Liver (tissue), 9 donors: ENCODE results near the gene BMP8A. TPM values are rescaled to one million over a fixed set of nuclear protein-coding genes. Genes with fewer than 3 reads are reported as not detected.

Experiments
- DNase-seq: peaks from one replicate; pipeline ENCODE4 v3.0.0-alpha.2; 2017; ENCODE audit warnings: low spot score
- H3K27ac ChIP-seq, 2 donors: one replicate each; pipeline ENCODE4 v1.7.0; 2013; ENCODE audit warnings: inconsistent platforms in 2 of 2, low read length in 2 of 2, control low read depth in 1 of 2, low read depth in 1 of 2, mild to moderate bottlenecking in 1 of 2
- H3K27me3 ChIP-seq, 4 donors: one replicate each; pipeline versions ENCODE4 v1.6.1 to v1.7.0; 2013; ENCODE audit warnings: low read length in 3 of 4, inconsistent platforms in 1 of 4, mild to moderate bottlenecking in 1 of 4, moderate library complexity in 1 of 4; ENCODE audit not compliant: control insufficient read depth in 4 of 4, insufficient read depth in 4 of 4
- H3K36me3 ChIP-seq, 4 donors: one replicate each; pipeline versions ENCODE4 v1.6.1 to v1.7.0; 2013; ENCODE audit warnings: low read length in 3 of 4, mild to moderate bottlenecking in 3 of 4, low read depth in 1 of 4, moderate library complexity in 1 of 4; ENCODE audit not compliant: control insufficient read depth in 4 of 4, insufficient read depth in 3 of 4
- H3K4me1 ChIP-seq, 4 donors: one replicate each; pipeline versions ENCODE4 v1.6.1 to v1.7.0; 2013; ENCODE audit warnings: low read length in 3 of 4, mild to moderate bottlenecking in 3 of 4, moderate library complexity in 1 of 4; ENCODE audit not compliant: control insufficient read depth in 4 of 4, insufficient read depth in 4 of 4
- H3K4me3 ChIP-seq, 3 donors: one replicate each; pipeline versions ENCODE4 v1.6.1 to v1.7.0; 2013; ENCODE audit warnings: low read length in 3 of 3, control low read depth in 1 of 3, low read depth in 1 of 3, mild to moderate bottlenecking in 1 of 3
- H3K9ac ChIP-seq, 2 donors: one replicate each; pipeline ENCODE4 v1.7.0; 2013; ENCODE audit warnings: low read length in 2 of 2, mild to moderate bottlenecking in 2 of 2, moderate library complexity in 2 of 2, control low read depth in 1 of 2, low read depth in 1 of 2
- H3K9me3 ChIP-seq, 4 donors: one replicate each; pipeline versions ENCODE4 v1.6.1 to v1.7.0; 2013; ENCODE audit warnings: low read length in 3 of 4; ENCODE audit not compliant: control insufficient read depth in 4 of 4
- ATF3 ChIP-seq: IDR thresholded peaks from 2 replicates; pipeline ENCODE4 v1.6.1; 2016; ENCODE audit warnings: antibody characterized with exemption
- CTCF ChIP-seq: fragments of 150-350 bp; IDR thresholded peaks from 2 replicates; pipeline ENCODE4 v1.5.1; 2017; ENCODE audit warnings: improper control_type of control experiment, low read depth, low read length; ENCODE audit not compliant: missing input control
- EGR1 ChIP-seq, 2 donors: IDR thresholded peaks; 2 replicates each; pipeline ENCODE4 v1.6.1; 2016 to 2018; ENCODE audit warnings: antibody characterized with exemption in 2 of 2, low read depth in 2 of 2
- FOXA1 ChIP-seq: IDR thresholded peaks from 2 replicates; pipeline ENCODE4 v1.6.1; 2016; ENCODE audit warnings: antibody characterized with exemption
- FOXA2 ChIP-seq: IDR thresholded peaks from 2 replicates; pipeline ENCODE4 v1.6.1; 2016; ENCODE audit warnings: antibody characterized with exemption
- GABPA ChIP-seq, 2 donors: IDR thresholded peaks in 1 of 2; conservative IDR thresholded peaks in 1 of 2; 2 replicates each; pipeline ENCODE4 v1.6.1; 2016; ENCODE audit warnings: antibody characterized with exemption in 2 of 2, mild to moderate bottlenecking in 1 of 2, moderate library complexity in 1 of 2
- HNF4A ChIP-seq, 2 donors: conservative IDR thresholded peaks; 2 replicates each; pipeline ENCODE4 v1.6.1; 2016; ENCODE audit warnings: antibody characterized with exemption in 2 of 2, mild to moderate bottlenecking in 2 of 2
- HNF4G ChIP-seq: IDR thresholded peaks from 2 replicates; pipeline ENCODE4 v1.6.1; 2016; ENCODE audit warnings: antibody characterized with exemption
- JUND ChIP-seq, 2 donors: IDR thresholded peaks; 2 replicates each; pipeline ENCODE4 v1.6.1; 2016; ENCODE audit warnings: antibody characterized with exemption in 2 of 2
- MAX ChIP-seq: IDR thresholded peaks from 2 replicates; pipeline ENCODE4 v1.6.1; 2016; ENCODE audit warnings: antibody characterized with exemption
- NR2F2 ChIP-seq: IDR thresholded peaks from 2 replicates; pipeline ENCODE4 v1.6.1; 2016; ENCODE audit warnings: antibody characterized with exemption
- RAD21 ChIP-seq, 2 donors: IDR thresholded peaks; 2 replicates each; pipeline ENCODE4 v1.6.1; 2016; ENCODE audit warnings: antibody characterized with exemption in 2 of 2, mild to moderate bottlenecking in 2 of 2
- REST ChIP-seq: IDR thresholded peaks from 2 replicates; pipeline ENCODE4 v1.6.1; 2016; ENCODE audit warnings: antibody characterized with exemption, mild to moderate bottlenecking
- RXRA ChIP-seq, 2 donors: IDR thresholded peaks; 2 replicates each; pipeline ENCODE4 v1.6.1; 2017 to 2018; ENCODE audit warnings: antibody characterized with exemption in 2 of 2, mild to moderate bottlenecking in 1 of 2
- SP1 ChIP-seq: IDR thresholded peaks from 2 replicates; pipeline ENCODE4 v1.6.1; 2018; ENCODE audit warnings: antibody characterized with exemption, mild to moderate bottlenecking
- TAF1 ChIP-seq: conservative IDR thresholded peaks from 2 replicates; pipeline ENCODE4 v1.6.1; 2016; ENCODE audit warnings: antibody characterized with exemption, mild to moderate bottlenecking
- YY1 ChIP-seq: IDR thresholded peaks from 2 replicates; pipeline ENCODE4 v1.6.1; 2016; ENCODE audit warnings: antibody characterized with exemption, mild to moderate bottlenecking
- ZBTB33 ChIP-seq: IDR thresholded peaks from 2 replicates; pipeline ENCODE4 v1.6.1; 2016; ENCODE audit warnings: antibody characterized with exemption
- WGBS: extraction: QIAGEN DNeasy Blood & Tissue Kit; methylation state at CpG from one replicate; pipeline ENCODE4 v1.1.7; 2013; 5-methylcytosine and 5-hydroxymethylcytosine counted together
- polyA plus RNA-seq, 2 donors: library from polyadenylated mRNA; stranded (reverse) in 1 of 2; unstranded in 1 of 2; fragments of 200-250 nt in 1 of 2; fragments of >200 nt in 1 of 2; fragmentation: Nextera tagmentation in 1 of 2; extraction: Ambion mirVana in 1 of 2; gene quantifications; one replicate each; pipeline versions ENCODE4 v1.2.1 to v1.2.3, GENCODE V29; 2013 to 2015
- total RNA-seq, 2 donors: library from RNA; depleted of rRNA; stranded (reverse); fragments of >200 nt; gene quantifications; one replicate each; pipeline ENCODE4 v1.2.3, GENCODE V29; 2014
- donor health status: healthy.
- donor health status: healthy.
- donor health status: healthy.
- donor health status: healthy.
- donor health status: healthy.

Gene BMP8A
- total and polyA plus RNA-seq, 4 donors = not detected

- Histone ChIP-seq H3K27me3 (no peaks in the 10 kb centered on the region), H3K9ac (no peak overlapping the region), H3K27ac (peak overlapping the region; percentile 87), H3K9me3 (no peaks in the 10 kb centered on the region), H3K4me3 (no peak overlapping the region), H3K4me1 (peaks cover 0 to 10% (median 5%) of the 10 kb centered on the region in 4 donors), H3K36me3 (peaks cover 8 to 74% (median 64%) of the 10 kb centered on the region in 4 donors)
- no peak for TF ChIP-seq MAX
- no peak for TF ChIP-seq REST
- no peak for TF ChIP-seq FOXA2
- no peak for TF ChIP-seq CTCF
- TF ChIP-seq NR2F2 = no peak
- no peak for TF ChIP-seq TAF1
- TF ChIP-seq YY1 = no peak
- no peak for TF ChIP-seq RXRA (IDR thresholded peaks at IDR 0.05)
- TF ChIP-seq ATF3 = no peak
- TF ChIP-seq GABPA (IDR thresholded peaks at IDR 0.05 in 1 of 2, conservative IDR thresholded peaks at IDR 0.05 in 1 of 2) = no peak
- no peak for TF ChIP-seq ZBTB33
- no peak for TF ChIP-seq SP1
- no peak for TF ChIP-seq RAD21 (IDR thresholded peaks at IDR 0.05)
- TF ChIP-seq HNF4G = no peak
- TF ChIP-seq EGR1 (IDR thresholded peaks at IDR 0.05; ENCODE audit: low read depth in 2 of 2) = no peak
- no peak for TF ChIP-seq HNF4A (conservative IDR thresholded peaks at IDR 0.05)
- no peak for TF ChIP-seq FOXA1
- TF ChIP-seq JUND (IDR thresholded peaks at IDR 0.05) = no peak
- no peak for DNase-seq
- WGBS = 91% methylated on average over 7 of the region's 7 CpGs
Measured at GRCh38 chr1:39452081-39452480, 39.4 kb upstream of the BMP8A start.
